C4-2B (cell line): ENCODE measurements around the gene KDM2A.

ENCODE experiments used
- H3K27ac ChIP-seq: fragments of 450-650 bp; 2 replicates; pipeline ENCODE4 v1.5.1; 2017
- CTCF ChIP-seq: fragments of 450-650 bp; conservative IDR thresholded peaks from 2 replicates; pipeline ENCODE4 v1.5.1; 2017; ENCODE audit warnings: mild to moderate bottlenecking
- ZFX ChIP-seq: fragments of 450-650 bp; IDR thresholded peaks from 2 replicates; pipeline ENCODE4 v1.6.1; 2017

Gene KDM2A

DNA sequence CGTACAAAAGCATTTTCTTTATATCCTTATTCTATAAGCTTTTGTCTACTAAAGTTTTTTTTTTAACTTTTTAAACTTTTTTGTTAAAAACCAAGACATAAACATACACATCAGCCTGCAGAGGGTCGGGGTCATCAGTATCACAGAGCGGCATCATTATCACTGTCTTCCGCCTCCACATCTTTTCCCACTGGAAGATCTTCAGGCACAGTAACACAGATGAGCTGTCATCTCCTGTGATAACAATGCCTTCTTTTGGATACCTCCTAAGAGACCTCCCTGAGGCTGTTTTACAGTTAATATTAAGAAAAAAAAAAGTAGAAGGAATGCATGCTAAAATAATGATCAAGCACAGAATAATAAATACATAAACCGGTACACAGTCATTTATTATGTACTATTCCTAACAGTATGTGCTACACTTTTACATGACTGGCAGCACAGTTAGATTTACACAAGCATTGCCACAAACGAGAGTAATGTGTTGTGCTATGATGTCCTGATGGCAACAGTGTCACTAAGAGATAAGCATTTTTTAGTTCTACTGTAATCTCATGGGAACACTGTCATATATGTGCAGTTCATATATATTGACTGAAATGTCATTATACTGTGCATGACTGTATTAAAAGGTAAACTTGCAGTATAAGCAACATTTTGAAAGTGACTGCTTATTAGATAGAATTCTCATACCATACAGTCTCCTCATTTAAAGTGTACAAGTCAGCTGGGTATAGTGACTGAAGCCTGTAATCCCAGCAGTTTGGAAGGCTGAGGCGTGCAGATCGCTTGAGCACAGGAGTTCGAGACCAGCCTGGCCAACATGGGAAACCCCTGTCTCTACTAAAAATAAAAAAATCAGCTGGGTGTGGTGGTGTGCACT lies 58.6 kb downstream of the KDM2A start:
- no peak overlapping the region for H3K27ac ChIP-seq
- TF ChIP-seq CTCF: no peak
- TF ChIP-seq ZFX: no peak

DNA sequence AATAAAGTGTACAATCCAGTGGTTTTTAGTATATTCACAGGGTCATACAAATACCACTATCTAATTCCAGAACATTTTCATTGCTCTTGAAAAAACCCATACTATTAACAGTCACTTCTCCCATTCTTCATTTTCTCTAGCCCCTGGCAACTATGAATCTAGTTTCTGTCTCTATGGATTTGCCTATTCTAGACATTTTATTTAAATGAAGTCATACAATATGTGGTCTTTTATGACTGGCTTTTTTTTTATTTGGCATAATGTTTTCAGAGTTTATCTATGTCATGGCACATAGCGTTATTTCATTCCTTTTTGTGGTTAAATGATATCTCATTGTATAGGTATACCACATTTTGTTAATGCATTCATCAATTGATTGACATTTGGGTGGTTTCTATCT lies 59.4 kb downstream of the KDM2A start:
- TF ChIP-seq ZFX (no peak), CTCF (no peak)
- H3K27ac ChIP-seq: no peak overlapping the region

DNA sequence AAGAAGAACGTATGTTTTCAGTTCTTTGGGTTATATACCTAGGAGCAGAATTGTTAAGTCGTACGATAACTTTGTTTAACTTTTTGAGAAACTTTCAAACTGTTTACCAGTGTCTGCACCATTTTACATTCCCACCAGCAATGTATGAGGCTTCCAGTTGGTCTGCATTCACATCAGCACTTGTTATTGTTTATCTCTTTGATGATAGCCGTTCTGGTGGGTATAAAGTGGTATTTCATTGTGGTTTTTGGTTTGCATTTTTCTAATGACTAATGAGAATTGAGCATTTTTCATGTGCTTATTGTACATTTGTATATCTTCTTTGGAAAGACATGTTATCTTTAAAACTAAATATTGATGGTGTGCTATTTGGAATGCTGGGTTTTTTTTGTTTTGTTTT lies 59.8 kb downstream of the KDM2A start:
- no peak overlapping the region for H3K27ac ChIP-seq

GRCh38 chr11:67179892-67180490 lies 60.9 kb downstream of the KDM2A start:
- H3K27ac ChIP-seq: no peak overlapping the region
- TF ChIP-seq ZFX (no peak), CTCF (no peak)

More for the DNA sequence above, 59.8 kb downstream of the KDM2A start:
- no peak for TF ChIP-seq CTCF
- no peak for TF ChIP-seq ZFX

DNA sequence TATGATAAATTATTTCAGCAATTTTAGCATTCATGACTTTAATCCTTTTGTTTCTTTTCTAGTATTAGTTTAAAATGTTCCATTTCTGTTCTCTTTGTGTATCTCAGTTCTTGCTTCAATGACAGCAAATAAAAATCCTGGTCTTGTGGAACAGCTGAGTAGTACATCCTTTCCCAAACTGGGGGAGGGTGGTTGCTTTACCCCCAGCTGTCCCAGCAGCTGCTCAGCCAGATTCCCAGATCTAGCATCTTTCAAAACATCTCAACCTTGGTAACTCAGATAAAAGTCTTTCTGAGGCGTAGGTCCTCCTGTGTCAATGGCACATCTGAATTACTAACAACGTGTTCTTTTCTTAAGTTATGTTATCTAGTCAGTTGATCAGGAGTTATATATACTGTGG lies 75.0 kb downstream of the KDM2A start:
- TF ChIP-seq ZFX (no peak), CTCF (no peak)
- H3K27ac ChIP-seq: no peak overlapping the region

GRCh38 chr11:67195971-67196456 lies 77.0 kb downstream of the KDM2A start:
- no peak overlapping the region for H3K27ac ChIP-seq

More at GRCh38 chr11:67195971-67196456, 77.0 kb downstream of the KDM2A start:
- TF ChIP-seq ZFX (no peak), CTCF (no peak)
